HepG2 (cell line): ENCODE data around the gene NSUN6. TPM values are rescaled to one million over a fixed set of nuclear protein-coding genes. Genes with fewer than 3 reads are reported as not detected.

Source experiments
- ATAC-seq: fragments of 200-7000 bp; cut with Tn5 transposase; 3 replicates; pipeline ENCODE4 v1.9.1; 2020; ENCODE audit warnings: mild to moderate bottlenecking, moderate library complexity
- BruUV-seq: library from RNA; stranded (reverse); fragments of 400-500 nt; replicated peaks from 2 replicates; lab custom pipeline; 2021; lab: Mats Ljungman, UMichigan
- CTCF ChIA-PET: fragments of 300-600 bp; formaldehyde crosslinking; extraction: SDS; loops from one replicate; lab custom pipeline; 2021; ENCODE audit warnings: low total read pairs, inconsistent platforms, low intra/inter-chr PET ratio; lab: Yijun Ruan, JAX
- POLR2A ChIA-PET: fragments of 350-600 bp; sonication (Branson Sonifier 250); formaldehyde crosslinking; loops from one replicate; lab custom pipeline; 2020; ENCODE audit warnings: antibody characterized with exemption, inconsistent platforms; lab: Yijun Ruan, JAX
- DNase-seq: peaks from one replicate; pipeline ENCODE4 v3.0.0-alpha.2; 2015; ENCODE audit warnings: low spot score
- FAIRE-seq: peaks from 3 replicates; lab custom pipeline; 2011; peaks lifted over from hg19 to GRCh38; lab: Jason Lieb, UNC
- H2AFZ ChIP-seq: one replicate; pipeline ENCODE4 v1.6.1; 2011; ENCODE audit warnings: low read length, inconsistent platforms
- H3K27ac ChIP-seq: fragments of 300-600 bp; 3 replicates; pipeline ENCODE4 v1.8.0; 2011; ENCODE audit warnings: mixed run types, mild to moderate bottlenecking, mixed read lengths, low read length, inconsistent platforms; ENCODE audit not compliant: insufficient read depth; ENCODE audit errors: extremely low read length
- H3K27me3 ChIP-seq, 2 experiments: fragments of 200-600 bp in 1 of 2; 2 replicates in 1 of 2; 3 replicates in 1 of 2; pipeline versions ENCODE4 v1.6.0 to v1.8.0; 2011; ENCODE audit warnings: low read length in 2 of 2, mild to moderate bottlenecking in 2 of 2, moderate library complexity in 2 of 2, inconsistent platforms in 1 of 2; ENCODE audit not compliant: insufficient read depth in 2 of 2, control insufficient read depth in 1 of 2
- H3K36me3 ChIP-seq, 2 experiments: fragments of 200-600 bp in 1 of 2; replicated peaks in 1 of 2; 2 replicates in 1 of 2; 3 replicates in 1 of 2; pipeline versions ENCODE4 v1.5.1 to v1.8.0; 2011; ENCODE audit warnings: low read length in 2 of 2, inconsistent platforms in 1 of 2; ENCODE audit not compliant: insufficient read depth in 2 of 2, control insufficient read depth in 1 of 2
- H3K4me1 ChIP-seq: 2 replicates; pipeline ENCODE4 v1.5.1; 2012; ENCODE audit warnings: low read length, inconsistent platforms; ENCODE audit not compliant: insufficient read depth
- H3K4me2 ChIP-seq: 2 replicates; pipeline ENCODE4 v1.6.0; 2011; ENCODE audit warnings: low read depth, low read length, inconsistent platforms
- H3K4me3 ChIP-seq, 3 experiments: fragments of 200-600 bp in 1 of 3; sonication (generic), shearing (Covaris generic) in 1 of 3; replicated peaks in 1 of 3; 2 replicates each; pipeline ENCODE4 v1.5.1; 2011 to 2016; ENCODE audit warnings: low read length in 3 of 3, inconsistent platforms in 2 of 3, low read depth in 2 of 3, mild to moderate bottlenecking in 2 of 3, control low read depth in 1 of 3, mixed read lengths in 1 of 3; ENCODE audit not compliant: insufficient read depth in 1 of 3
- H3K79me2 ChIP-seq: one replicate; pipeline ENCODE4 v1.6.1; 2011; ENCODE audit warnings: low read length, inconsistent platforms; ENCODE audit not compliant: insufficient read depth
- H3K9ac ChIP-seq: 2 replicates; pipeline ENCODE4 v1.6.0; 2011; ENCODE audit warnings: mild to moderate bottlenecking, low read depth, low read length, inconsistent platforms; ENCODE audit not compliant: insufficient read depth
- H3K9me3 ChIP-seq: 2 replicates; pipeline ENCODE4 v1.5.1; 2012; ENCODE audit warnings: mild to moderate bottlenecking, low read length
- H4K20me1 ChIP-seq: 2 replicates; pipeline ENCODE4 v1.6.0; 2011; ENCODE audit warnings: inconsistent platforms, mild to moderate bottlenecking, low read length, moderate library complexity; ENCODE audit not compliant: insufficient read depth
- ARHGAP35 ChIP-seq: sonication (generic); formaldehyde crosslinking; IDR thresholded peaks from 2 replicates; pipeline ENCODE4 v1.9.0; 2022; ENCODE audit warnings: mild to moderate bottlenecking, inconsistent platforms, moderate library complexity, missing genetic modification reagents, borderline replicate concordance
- E2F2 ChIP-seq: sonication (generic); formaldehyde crosslinking; IDR thresholded peaks from 2 replicates; pipeline ENCODE4 v1.4.0; 2020; ENCODE audit warnings: missing genetic modification reagents, borderline replicate concordance
- GFI1 ChIP-seq: sonication (generic); formaldehyde crosslinking; IDR thresholded peaks from 2 replicates; pipeline ENCODE4 v1.5.0; 2020; ENCODE audit warnings: missing genetic modification reagents, mild to moderate bottlenecking, borderline replicate concordance
- HMGXB3 ChIP-seq: sonication (generic); formaldehyde crosslinking; IDR thresholded peaks from 2 replicates; pipeline ENCODE4 v1.4.0; 2020; ENCODE audit warnings: missing genetic modification reagents, borderline replicate concordance
- KDM5B ChIP-seq: sonication (generic); formaldehyde crosslinking; IDR thresholded peaks from 2 replicates; pipeline ENCODE4 v1.4.0; 2020; ENCODE audit warnings: missing genetic modification reagents, mild to moderate bottlenecking, borderline replicate concordance
- KLF12 ChIP-seq: sonication (generic); formaldehyde crosslinking; IDR thresholded peaks from 2 replicates; pipeline ENCODE4 v1.4.0; 2020; ENCODE audit warnings: missing genetic modification reagents, borderline replicate concordance
- KMT2B ChIP-seq: IDR thresholded peaks from 2 replicates; pipeline ENCODE4 v1.6.1; 2016; ENCODE audit warnings: missing genetic modification reagents, missing compliant biosample characterization
- MTF1 ChIP-seq: sonication (generic); formaldehyde crosslinking; IDR thresholded peaks from 2 replicates; pipeline ENCODE4 v1.5.0; 2020; ENCODE audit warnings: missing genetic modification reagents
- NR2F1 ChIP-seq, 2 experiments: fragments of 450-650 bp in 1 of 2; formaldehyde crosslinking in 1 of 2; IDR thresholded peaks; 2 replicates each; pipeline versions ENCODE4 v1.5.0 to v1.6.1; 2016 to 2020; ENCODE audit warnings: mild to moderate bottlenecking in 1 of 2, missing compliant biosample characterization in 1 of 2, missing genetic modification reagents in 1 of 2, moderate library complexity in 1 of 2
- POGZ ChIP-seq: sonication (generic); formaldehyde crosslinking; IDR thresholded peaks from 2 replicates; pipeline ENCODE4 v1.4.0; 2020; ENCODE audit warnings: mild to moderate bottlenecking, missing genetic modification reagents
- TERF1 ChIP-seq: sonication (generic); formaldehyde crosslinking; IDR thresholded peaks from 2 replicates; pipeline ENCODE4 v1.8.0; 2022; ENCODE audit warnings: mild to moderate bottlenecking, missing genetic modification reagents, moderate library complexity
- ZBTB39 ChIP-seq: sonication (generic); formaldehyde crosslinking; IDR thresholded peaks from 2 replicates; pipeline ENCODE4 v1.5.0; 2020; ENCODE audit warnings: missing genetic modification reagents
- ZNF3 ChIP-seq: IDR thresholded peaks from 2 replicates; pipeline ENCODE4 v1.7.0; 2017; ENCODE audit warnings: inconsistent platforms
- ZNF879 ChIP-seq: sonication (generic); formaldehyde crosslinking; IDR thresholded peaks from 2 replicates; pipeline ENCODE4 v1.8.1; 2023; ENCODE audit warnings: missing genetic modification reagents
- WGBS: methylation state at CpG from one replicate; pipeline ENCODE4 v1.1.6; 2017; ENCODE audit warnings: low lambda C conversion rate; 5-methylcytosine and 5-hydroxymethylcytosine counted together
- in situ Hi-C: cut with HindIII; loops from 2 replicates; pipeline ENCODE4 v1.10.0; 2017; ENCODE audit warnings: low pct_unique_long_range_greater_than_20kb; ENCODE audit not compliant: extremely low pct_ligation_motif_present
- intact Hi-C: fragments of 100-400 bp; cut with micrococcal nuclease; formaldehyde crosslinking; loops from one replicate; pipeline ENCODE4 v1.10.0; 2022; ENCODE audit not compliant: unreplicated experiment
- polyA plus RNA-seq, 8 experiments: library from polyadenylated mRNA; depleted of rRNA in 3 of 8; stranded (reverse) in 7 of 8; unstranded in 1 of 8; fragments of >200 nt; fragmentation: Illumina TruSeq in 4 of 8; extraction: Trizol in 4 of 8; gene quantifications; 2 replicates each; pipeline versions ENCODE4 v1.2.1 to v1.2.3, GENCODE V29; 2011 to 2016; ENCODE audit warnings: low read depth in 4 of 8, missing spikeins in 1 of 8, mixed read lengths in 1 of 8; ENCODE audit not compliant: insufficient read depth in 1 of 8
- total RNA-seq, 5 experiments: library from RNA; depleted of rRNA; stranded (reverse); fragments of >200 nt; fragmentation: Illumina TruSeq; extraction: Trizol; gene quantifications; 2 replicates each; pipeline ENCODE4 v1.2.3, GENCODE V29; 2016; ENCODE audit warnings: low read depth in 1 of 5

Gene NSUN6
- total and polyA plus RNA-seq, 2 of the 13 experiments (the other 11 are each of a cell fraction or from before 2014, with no cell fraction given), result 17.2 to 19.3 TPM

GRCh38 chr10:18666810-18667209 is 15.4 kb upstream of the NSUN6 start:
- Histone ChIP-seq H2AFZ (no peak overlapping the region), H3K4me2 (no peak overlapping the region), H3K4me1 (peaks cover 61% of the 10 kb centered on the region), H4K20me1 (peaks cover 59% of the 10 kb centered on the region), H3K9me3 (no peaks in the 10 kb centered on the region), H3K27ac (no peak overlapping the region), H3K79me2 (peaks cover 74% of the 10 kb centered on the region), H3K27me3 (no peaks in the 10 kb centered on the region), H3K9ac (no peak overlapping the region), H3K4me3 (no peak overlapping the region), H3K36me3 (peaks cover 14 to 37% of the 10 kb centered on the region in 2 experiments)
- intact Hi-C loops (no loop called here), in situ Hi-C loops (loop anchor here (25.0 kb wide), 1 partner anchor 1005 kb away; no protein-coding TSS in a partner anchor)
- TF ChIP-seq ZNF879 (CRISPR knock-in tag) (no peak), ZBTB39 (CRISPR knock-in tag) (no peak), ARHGAP35 (CRISPR knock-in tag) (no peak), HMGXB3 (CRISPR knock-in tag) (no peak), E2F2 (CRISPR knock-in tag) (no peak), NR2F1 (CRISPR knock-in tag; IDR thresholded peaks at IDR 0.05) (no peak), KDM5B (no peak), GFI1 (CRISPR knock-in tag) (no peak), KMT2B (CRISPR knock-in tag) (no peak), TERF1 (CRISPR knock-in tag) (no peak), KLF12 (CRISPR knock-in tag) (no peak), MTF1 (CRISPR knock-in tag) (no peak), POGZ (CRISPR knock-in tag) (no peak), ZNF3 (CRISPR knock-in tag) (no peak)
- ChIA-PET POLR2A (interaction anchor here (1.0 to 1.7 kb wide), 3 partner anchors 18 to 57 kb away, joined by 3 to 5 read pairs (median 3); no protein-coding TSS in a partner anchor), CTCF (no interaction called here)
- DNase-seq, result peak; percentile 36
- no peak for ATAC-seq
- 84% methylated on average over 2 of the region's 2 CpGs for WGBS
- BruUV-seq, result no TSS peak
- no peak for FAIRE-seq
